MV-4-11 (cell line): ENCODE measurements around the gene ZDBF2.
"Not testable (repeated sequence)": the region's sequence is repeated elsewhere in the genome, so short reads cannot be mapped to it uniquely, and the experiment has no call there.

Source experiments
- DNase-seq: peaks from one replicate; lab custom pipeline; 2025; lab: John Stamatoyannopoulos, UW

The ZDBF2 gene

DNA sequence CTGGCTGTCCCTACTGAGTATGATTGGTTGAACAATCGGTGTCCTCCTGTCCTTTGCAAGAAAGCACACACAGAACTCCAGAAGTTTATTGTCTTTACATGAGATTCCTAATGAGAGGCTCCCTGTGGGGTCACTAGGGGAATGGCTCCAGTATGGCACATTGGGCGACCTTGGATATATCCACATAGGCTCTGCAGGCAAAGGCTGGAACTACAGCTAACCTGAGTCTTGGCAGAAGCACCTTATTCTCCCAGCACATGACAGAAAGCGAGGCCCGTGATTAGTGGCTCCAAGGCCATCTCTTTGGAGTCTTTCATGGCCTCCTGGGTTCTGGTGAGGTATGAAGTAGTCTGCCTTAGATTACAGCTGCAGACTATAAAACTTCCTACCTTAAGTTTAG, 49.0 kb downstream of the ZDBF2 start:
- DNase-seq: no peak

DNA sequence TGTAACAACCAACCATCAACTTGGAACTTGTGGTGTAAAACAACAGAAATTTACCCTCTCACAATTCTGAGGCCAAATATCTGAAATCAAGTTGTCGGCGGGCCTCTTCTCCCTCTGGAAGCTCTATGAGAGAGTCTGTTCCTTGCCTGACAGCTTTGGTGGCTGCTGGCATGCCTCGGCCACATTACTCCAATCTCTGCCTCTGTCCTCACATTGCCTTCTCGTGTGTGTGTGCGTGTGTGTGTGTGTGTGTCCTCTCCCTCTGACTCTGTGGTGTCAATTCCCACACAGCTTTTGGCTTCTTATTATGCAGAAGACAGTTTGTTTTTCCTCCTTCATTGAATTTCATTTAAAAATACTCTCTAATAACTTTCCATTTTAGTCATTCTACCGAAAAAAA, 50.4 kb downstream of the ZDBF2 start:
- no peak for DNase-seq

DNA sequence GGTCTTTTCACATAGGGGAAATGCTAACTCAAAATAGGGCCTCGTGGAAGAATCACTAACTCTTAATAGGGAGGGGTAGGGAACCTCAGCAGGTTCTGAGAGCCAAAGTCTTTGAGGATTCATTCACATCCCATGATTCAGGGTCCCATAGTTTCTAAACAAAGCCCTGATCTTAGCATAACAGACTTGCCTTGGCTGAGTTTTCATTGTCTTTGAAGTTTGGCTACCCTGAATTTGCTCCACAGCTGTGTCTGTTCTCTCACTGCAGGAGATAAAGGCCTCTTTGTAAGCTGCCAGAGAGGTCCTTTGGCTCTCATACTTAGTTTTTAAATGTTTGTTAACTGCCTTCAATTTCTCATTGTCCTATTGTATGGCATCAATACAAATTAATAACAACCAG, 54.5 kb downstream of the ZDBF2 start:
- no peak for DNase-seq

DNA sequence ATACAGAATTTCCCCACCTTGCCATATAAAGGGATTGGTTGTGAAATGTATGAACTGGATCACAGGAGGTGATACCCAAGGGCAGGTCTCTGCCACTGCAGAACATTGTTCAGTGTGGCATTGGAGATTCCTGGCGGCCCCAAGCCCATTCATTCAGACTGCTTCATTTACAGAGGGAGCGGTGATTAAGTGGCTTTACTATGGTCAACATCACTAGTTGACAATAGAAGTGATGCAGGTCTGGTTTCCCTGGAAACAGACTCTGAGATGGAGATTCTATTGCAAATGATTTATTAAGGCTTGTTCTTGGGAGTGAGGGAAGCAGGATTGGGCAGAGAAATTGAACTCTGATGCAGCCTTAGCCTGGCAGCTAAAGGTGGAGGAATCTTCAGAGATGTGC, 62.4 kb downstream of the ZDBF2 start:
- no peak for DNase-seq

- DNase-seq: no peak
These were observed 63.5 kb downstream of the ZDBF2 start for GRCh38 chr2:206337956-206338355.

GRCh38 chr2:206341396-206341795, 66.9 kb downstream of the ZDBF2 start:
- no peak for DNase-seq

GRCh38 chr2:206343144-206343543, 68.7 kb downstream of the ZDBF2 start:
- no peak for DNase-seq

- no peak for DNase-seq
These were observed 69.4 kb downstream of the ZDBF2 start for GRCh38 chr2:206343816-206344215.

DNA sequence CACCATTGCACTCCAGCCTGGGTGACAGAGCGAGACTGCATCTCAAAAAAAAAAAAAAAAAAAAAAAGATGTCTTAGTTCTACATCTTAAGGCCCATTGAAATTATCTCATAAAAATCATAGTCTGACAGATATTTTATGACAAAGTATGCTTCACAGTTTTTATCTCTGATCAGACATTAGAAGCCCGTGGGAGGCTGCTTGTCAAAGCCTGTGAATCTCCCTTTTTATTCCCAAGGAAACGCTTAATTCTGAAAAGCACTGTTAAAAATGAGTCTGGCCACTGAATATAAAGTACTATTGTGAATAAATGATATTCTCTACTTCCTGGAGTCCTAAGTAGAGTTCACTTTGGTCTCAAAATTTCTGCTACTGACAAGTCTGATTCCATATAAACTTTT, 71.1 kb downstream of the ZDBF2 start:
- DNase-seq: no peak

DNA sequence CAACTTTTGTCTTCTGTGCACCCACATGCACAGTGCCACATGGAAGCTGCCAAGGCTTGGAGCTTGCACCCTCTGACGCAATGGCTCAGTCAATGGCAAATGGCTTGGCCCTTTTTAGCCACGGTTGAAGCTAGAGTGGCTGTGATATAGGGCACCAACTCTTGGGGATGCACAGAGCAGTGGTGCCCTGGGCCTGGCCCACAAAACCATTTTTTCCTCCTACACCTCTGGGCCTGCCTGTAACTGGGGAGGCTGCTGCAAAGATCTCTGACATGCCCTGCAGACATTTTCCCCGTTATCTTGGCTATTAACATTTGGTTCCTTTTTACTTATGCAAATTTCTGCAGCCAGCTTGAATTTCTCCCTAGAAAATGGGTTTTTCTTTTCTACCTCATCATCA, 74.9 kb downstream of the ZDBF2 start:
- no peak for DNase-seq

- DNase-seq: no peak
These were observed 78.1 kb downstream of the ZDBF2 start for GRCh38 chr2:206352571-206352970.

DNA sequence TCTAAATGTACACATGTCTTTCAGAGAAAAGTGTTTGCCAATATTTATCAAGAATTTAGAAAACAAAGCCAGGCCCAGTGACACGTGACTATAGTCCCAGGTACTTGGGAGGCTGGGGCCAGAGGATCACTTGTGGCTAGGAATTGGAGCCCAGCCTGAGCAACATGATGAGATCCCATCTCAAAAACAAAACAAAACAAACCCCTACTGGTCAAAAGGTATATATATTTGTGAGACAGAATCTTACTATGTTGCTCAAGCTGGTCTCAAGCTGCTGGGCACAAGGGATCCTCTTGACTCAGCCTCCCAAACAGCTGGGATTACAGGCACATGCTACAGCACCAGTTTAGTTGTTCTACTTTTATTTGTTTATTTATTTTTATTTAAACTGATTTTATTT, 79.2 kb downstream of the ZDBF2 start:
- no peak for DNase-seq

DNA sequence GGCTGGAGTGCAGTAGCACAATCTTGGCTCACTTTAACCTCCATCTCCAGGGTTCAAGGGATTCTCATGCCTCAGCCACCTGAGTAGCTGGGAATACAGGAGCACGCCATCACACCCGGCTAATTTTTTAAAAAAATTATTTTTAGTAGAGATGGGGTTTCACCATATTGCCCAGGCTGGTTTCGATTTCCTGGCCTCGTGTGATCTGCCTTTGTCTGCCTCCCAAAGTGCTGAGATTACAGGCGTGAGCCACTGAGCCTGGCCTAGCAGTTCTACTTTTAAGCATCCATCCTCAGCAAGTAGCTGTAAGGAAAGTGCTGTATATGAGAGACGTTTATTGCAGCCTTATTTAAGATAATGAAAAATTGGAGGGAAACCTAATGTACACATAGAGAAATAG, 79.7 kb downstream of the ZDBF2 start:
- no peak for DNase-seq

- not testable (repeated sequence) for DNase-seq
These were observed 82.4 kb downstream of the ZDBF2 start for GRCh38 chr2:206356840-206357239.

DNA sequence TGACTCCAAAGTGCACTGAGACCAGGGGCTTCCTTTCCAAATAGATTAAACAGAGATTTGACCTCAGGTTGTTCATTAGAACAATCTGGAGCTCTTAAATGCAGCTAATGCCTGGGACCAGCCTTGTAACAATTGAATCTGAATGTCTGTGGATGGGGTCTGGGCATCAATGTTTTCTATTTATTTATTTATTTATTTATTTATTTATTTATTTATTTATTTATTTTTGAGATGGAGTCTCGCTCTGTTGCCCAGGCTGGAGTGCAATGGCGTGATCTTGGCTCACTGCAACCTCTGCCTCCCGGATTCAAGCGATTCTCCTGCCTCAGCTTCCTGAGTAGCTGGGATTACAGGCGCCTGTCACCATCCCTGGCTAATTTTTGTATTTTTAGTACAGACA, 86.4 kb downstream of the ZDBF2 start:
- not testable (repeated sequence) for DNase-seq

DNA sequence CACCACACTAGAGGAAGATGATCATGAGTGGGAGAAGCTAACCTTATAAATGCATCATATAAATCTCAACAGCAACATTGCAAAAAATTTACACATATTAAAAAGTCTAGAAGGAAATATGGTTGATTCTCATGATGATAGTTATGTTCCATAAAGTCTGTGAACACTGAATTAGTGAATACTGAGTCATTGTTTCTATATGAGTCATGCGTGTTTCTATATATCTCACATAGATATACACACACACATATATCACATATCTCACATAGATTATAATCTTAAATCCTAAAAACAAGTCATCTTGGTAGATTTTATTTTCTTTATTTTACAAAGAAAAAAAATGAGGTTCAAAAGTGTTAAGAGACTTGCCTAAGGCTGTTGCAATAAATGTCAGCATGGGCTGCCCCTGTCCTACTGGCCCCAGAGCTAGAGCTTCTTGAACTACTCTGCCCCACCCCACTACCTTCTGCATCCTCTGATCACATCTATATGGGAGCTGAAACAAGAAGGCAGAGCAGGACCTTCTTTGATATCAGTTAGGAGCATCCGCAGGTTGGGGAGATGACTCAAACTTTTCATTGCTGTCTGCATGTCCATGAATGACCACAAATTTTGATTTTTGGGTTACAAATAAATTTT, 87.1 kb downstream of the ZDBF2 start:
- no peak for DNase-seq
